Natural killer cell treated with Interleukin-12 subunit alpha and Interleukin-12 subunit beta and Interleukin-15 and Interleukin-18, amount 100 ng/mL, for 72 hours (primary cell): Measurements from ENCODE around the gene BCAT1. TPM values are rescaled to one million over a fixed set of nuclear protein-coding genes. Genes with fewer than 3 reads are reported as not detected.
"Not testable (repeated sequence)": the region's sequence is repeated elsewhere in the genome, so short reads cannot be mapped to it uniquely, and the experiment has no call there.

Source experiments
- ATAC-seq, 2 donors: fragments of 150-1000 bp; cut with Tn5 transposase in 1 of 2; sonication (Bioruptor Pico), chemical (Tn5 transposase) in 1 of 2; 2 replicates each; pipeline ENCODE4 v1.10.0; 2021
- DNase-seq: peaks from one replicate; pipeline ENCODE4 v3.0.0; 2022; ENCODE audit warnings: low spot score
- H3K27ac Mint-ChIP-seq, 2 donors: 1 replicate in 1 of 2; 2 replicates in 1 of 2; pipeline ENCODE4 v1.8.0; 2022; ENCODE audit warnings: mixed read lengths in 2 of 2, mild to moderate bottlenecking in 1 of 2, moderate library complexity in 1 of 2
- H3K27me3 Mint-ChIP-seq, 2 donors: 1 replicate in 1 of 2; 2 replicates in 1 of 2; pipeline ENCODE4 v1.8.0; 2022; ENCODE audit warnings: mixed read lengths in 2 of 2
- H3K36me3 Mint-ChIP-seq: one replicate; pipeline ENCODE4 v1.8.0; 2022; ENCODE audit warnings: mixed read lengths
- H3K4me1 Mint-ChIP-seq, 2 donors: 1 replicate in 1 of 2; 2 replicates in 1 of 2; pipeline ENCODE4 v1.8.0; 2022; ENCODE audit warnings: low read depth in 2 of 2, mixed read lengths in 2 of 2, mild to moderate bottlenecking in 1 of 2
- H3K4me3 Mint-ChIP-seq: one replicate; pipeline ENCODE4 v1.8.0; 2022; ENCODE audit warnings: mixed read lengths
- H3K9me3 Mint-ChIP-seq: 2 replicates; pipeline ENCODE4 v1.8.0; 2022; ENCODE audit warnings: mixed read lengths
- total RNA-seq, 2 donors: library from RNA; stranded (reverse); gene quantifications; one replicate each; pipeline ENCODE4 v1.2.3, GENCODE V29; 2022

Gene BCAT1
- total RNA-seq, 2 donors from 2014 or later = 14.5 to 49.4 TPM

DNA sequence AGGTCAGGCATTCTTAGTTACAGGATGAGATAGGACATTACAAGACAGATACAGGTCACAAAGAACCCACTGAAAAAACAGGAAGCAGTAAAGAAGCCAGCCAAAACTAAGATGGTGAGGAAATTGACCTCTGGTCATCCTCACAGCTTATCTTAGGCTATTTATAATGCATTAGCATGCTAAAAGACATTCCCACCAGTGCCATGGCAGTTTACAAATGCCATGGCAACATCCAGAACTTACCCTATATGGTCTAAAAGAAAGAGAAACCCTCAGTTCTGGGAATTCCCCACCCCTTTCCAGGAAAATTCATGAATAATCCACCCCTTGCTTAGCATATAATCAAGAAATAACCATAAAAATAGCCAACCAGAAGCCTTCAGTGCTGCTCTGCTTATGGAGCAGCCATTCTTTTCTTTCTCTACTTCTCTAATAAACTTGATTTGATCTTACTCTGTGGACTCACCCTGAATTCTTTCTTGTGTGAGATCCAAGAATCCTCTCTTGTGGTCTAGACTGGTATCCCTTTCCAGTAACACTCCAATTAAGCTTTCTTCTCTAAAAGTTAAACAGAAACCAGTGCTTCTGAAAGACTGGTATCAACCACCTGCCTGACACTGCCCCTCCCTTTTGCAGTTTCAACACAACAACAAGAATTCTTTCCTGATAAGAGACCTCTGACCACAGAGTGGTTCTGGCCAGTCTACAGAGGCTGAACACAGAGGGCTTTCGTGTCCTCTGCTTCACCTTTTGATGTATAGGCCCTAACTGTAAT lies 86.9 kb downstream of the BCAT1 start:
- H3K4me1 Mint-ChIP-seq = peaks cover 12 to 25% of the 10 kb centered on the region in 2 donors
- no peak for ATAC-seq
- no peak overlapping the region for H3K4me3 Mint-ChIP-seq
- H3K9me3 Mint-ChIP-seq = no peaks in the 10 kb centered on the region
- no peak for DNase-seq
- peaks cover 0 to 3% of the 10 kb centered on the region in 2 donors for H3K27me3 Mint-ChIP-seq
- no peak overlapping the region for H3K27ac Mint-ChIP-seq
- no peaks in the 10 kb centered on the region for H3K36me3 Mint-ChIP-seq

DNA sequence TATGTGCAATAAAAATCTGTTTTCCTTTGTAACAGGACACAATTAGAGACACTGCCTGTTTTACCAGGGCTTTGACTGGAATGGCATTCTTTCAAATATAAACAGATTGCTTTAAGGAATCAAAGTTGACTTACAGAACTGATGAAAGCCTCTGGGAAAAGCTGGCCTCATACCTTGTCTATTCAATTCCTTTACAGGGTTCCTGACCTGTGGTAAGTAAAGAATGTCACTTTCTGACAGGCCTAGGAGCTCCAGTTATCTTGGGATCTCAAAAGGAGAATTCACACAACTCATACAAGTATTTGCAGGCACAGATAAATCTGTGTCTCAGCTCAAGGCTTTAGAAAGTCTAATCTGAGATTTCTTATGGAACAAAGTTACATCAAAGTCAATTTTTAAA lies 88.4 kb downstream of the BCAT1 start:
- H3K27ac Mint-ChIP-seq = no peak overlapping the region
- no peaks in the 10 kb centered on the region for H3K9me3 Mint-ChIP-seq
- DNase-seq (no peak), ATAC-seq (no peak)
- H3K27me3 Mint-ChIP-seq = peaks cover 0 to 3% of the 10 kb centered on the region in 2 donors
- no peaks in the 10 kb centered on the region for H3K36me3 Mint-ChIP-seq
- H3K4me3 Mint-ChIP-seq = no peak overlapping the region
- peaks cover 12 to 25% of the 10 kb centered on the region in 2 donors for H3K4me1 Mint-ChIP-seq

DNA sequence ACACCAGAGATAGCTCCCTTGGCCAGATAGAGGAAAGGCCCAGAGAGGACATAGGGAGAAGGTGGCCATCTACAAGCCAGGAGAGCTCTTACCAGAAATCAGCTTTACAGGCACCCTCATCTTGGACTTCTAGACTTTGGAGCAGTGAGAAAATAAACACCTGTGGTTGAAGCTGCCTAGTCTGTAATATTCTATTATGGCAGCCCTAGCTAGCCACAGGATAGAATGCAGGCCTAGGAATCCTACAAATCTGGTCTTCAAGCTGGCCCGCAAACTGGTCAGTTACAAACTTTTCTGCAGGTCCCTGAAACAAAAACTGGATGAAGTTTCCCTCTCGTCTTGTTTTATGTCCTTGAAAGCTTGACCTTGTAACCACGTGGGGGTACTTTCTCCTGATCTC lies 92.4 kb downstream of the BCAT1 start:
- ATAC-seq = no peak
- H3K36me3 Mint-ChIP-seq = peaks cover 4% of the 10 kb centered on the region
- H3K4me1 Mint-ChIP-seq = peaks cover 3 to 14% of the 10 kb centered on the region in 2 donors
- H3K9me3 Mint-ChIP-seq = no peaks in the 10 kb centered on the region
- H3K4me3 Mint-ChIP-seq = no peak overlapping the region
- H3K27ac Mint-ChIP-seq = no peak overlapping the region
- no peak for DNase-seq
- peaks cover 9 to 10% of the 10 kb centered on the region in 2 donors for H3K27me3 Mint-ChIP-seq

DNA sequence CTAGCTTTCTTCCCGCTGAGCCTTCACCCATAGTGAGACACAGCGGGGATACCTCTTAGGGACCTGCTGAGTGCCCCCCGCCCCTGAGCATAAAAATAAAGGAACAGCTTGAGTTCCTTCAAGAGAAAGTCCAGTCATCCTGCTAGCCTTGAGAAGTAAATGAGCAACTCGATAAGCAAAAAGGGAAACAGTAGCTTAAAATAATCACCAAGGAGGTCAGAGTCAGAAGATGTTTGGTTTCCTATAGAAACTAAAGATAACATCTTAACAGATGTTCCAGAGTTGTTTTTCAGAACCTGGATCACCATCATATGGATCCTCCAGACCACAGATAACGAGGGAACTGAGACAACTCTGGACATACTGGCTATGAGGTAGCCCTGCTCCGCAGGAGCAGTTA lies 94.0 kb downstream of the BCAT1 start:
- Mint-ChIP-seq H3K27ac (no peak overlapping the region), H3K4me1 (peaks cover 3 to 14% of the 10 kb centered on the region in 2 donors), H3K27me3 (peaks cover 9 to 10% of the 10 kb centered on the region in 2 donors), H3K36me3 (peaks cover 4% of the 10 kb centered on the region), H3K9me3 (no peaks in the 10 kb centered on the region), H3K4me3 (no peak overlapping the region)
- DNase-seq (no peak), ATAC-seq (no peak)

DNA sequence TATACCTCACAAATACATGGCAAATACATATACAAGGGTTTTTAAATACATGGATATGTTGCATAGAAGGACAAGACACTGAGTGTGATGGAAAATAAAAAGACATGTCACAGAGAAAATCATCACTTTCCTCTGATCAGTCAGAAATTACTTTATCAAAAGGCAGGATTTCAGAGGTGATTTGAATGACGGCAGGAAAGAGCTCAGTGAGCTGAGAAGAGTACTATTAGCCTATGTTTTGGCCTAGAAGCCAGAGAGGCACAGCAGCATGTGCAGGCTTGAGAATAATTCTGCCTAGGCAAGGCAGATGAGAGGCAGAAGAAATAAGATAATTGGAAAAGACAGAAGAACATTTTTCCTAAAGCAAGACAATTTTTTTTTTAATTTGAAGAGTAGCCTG lies 94.9 kb downstream of the BCAT1 start:
- H3K27ac Mint-ChIP-seq = no peak overlapping the region
- H3K4me3 Mint-ChIP-seq = no peak overlapping the region
- peaks cover 3 to 14% of the 10 kb centered on the region in 2 donors for H3K4me1 Mint-ChIP-seq
- peaks cover 9 to 10% of the 10 kb centered on the region in 2 donors for H3K27me3 Mint-ChIP-seq
- H3K9me3 Mint-ChIP-seq = no peaks in the 10 kb centered on the region
- no peak for ATAC-seq
- DNase-seq = no peak
- peaks cover 4% of the 10 kb centered on the region for H3K36me3 Mint-ChIP-seq

DNA sequence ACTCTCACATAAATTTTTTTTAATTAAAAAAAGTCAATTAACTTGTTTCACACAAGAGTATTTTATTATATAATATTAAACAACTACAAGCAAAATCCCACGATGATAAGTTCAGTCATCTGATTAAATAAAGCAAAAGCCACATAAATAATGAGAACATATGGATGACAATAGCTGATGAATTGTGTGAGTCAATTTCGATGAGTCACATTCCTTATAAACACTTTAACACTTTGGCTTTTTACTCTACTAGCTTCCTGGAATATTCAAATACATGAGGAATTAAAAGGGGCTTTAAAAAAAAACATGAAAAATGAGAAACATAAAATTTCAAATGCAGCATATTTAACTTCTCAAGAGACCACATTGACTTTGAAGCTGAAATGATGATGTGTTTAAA lies 95.3 kb downstream of the BCAT1 start:
- ATAC-seq = no peak
- Mint-ChIP-seq H3K9me3 (no peaks in the 10 kb centered on the region), H3K4me3 (no peak overlapping the region), H3K27me3 (peaks cover 7 to 10% of the 10 kb centered on the region in 2 donors), H3K27ac (no peak overlapping the region), H3K36me3 (peaks cover 4% of the 10 kb centered on the region), H3K4me1 (peaks cover 3 to 14% of the 10 kb centered on the region in 2 donors)
- no peak for DNase-seq

DNA sequence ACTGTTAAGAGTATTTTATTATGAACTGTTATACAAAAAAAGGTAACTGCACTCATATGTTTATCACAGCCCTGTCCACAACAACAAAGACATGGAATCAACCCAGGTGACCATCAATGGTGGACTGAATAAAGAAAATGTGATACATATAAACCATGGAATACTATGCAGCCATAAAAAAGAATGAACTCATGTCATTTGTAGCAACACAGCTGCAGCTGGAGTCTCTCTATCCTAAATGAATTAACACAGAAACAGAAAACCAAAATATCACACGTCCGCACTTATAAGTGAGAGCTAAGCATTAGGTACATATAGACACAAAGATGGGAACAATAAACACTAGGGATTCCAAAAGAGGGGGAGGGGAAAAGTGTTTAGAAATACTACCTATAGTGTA lies 95.8 kb downstream of the BCAT1 start:
- Mint-ChIP-seq H3K27ac (no peak overlapping the region), H3K9me3 (no peaks in the 10 kb centered on the region), H3K27me3 (peaks cover 6 to 10% of the 10 kb centered on the region in 2 donors), H3K4me3 (no peak overlapping the region), H3K4me1 (peaks cover 3 to 14% of the 10 kb centered on the region in 2 donors), H3K36me3 (peaks cover 4% of the 10 kb centered on the region)
- DNase-seq (no peak), ATAC-seq (no peak)

DNA sequence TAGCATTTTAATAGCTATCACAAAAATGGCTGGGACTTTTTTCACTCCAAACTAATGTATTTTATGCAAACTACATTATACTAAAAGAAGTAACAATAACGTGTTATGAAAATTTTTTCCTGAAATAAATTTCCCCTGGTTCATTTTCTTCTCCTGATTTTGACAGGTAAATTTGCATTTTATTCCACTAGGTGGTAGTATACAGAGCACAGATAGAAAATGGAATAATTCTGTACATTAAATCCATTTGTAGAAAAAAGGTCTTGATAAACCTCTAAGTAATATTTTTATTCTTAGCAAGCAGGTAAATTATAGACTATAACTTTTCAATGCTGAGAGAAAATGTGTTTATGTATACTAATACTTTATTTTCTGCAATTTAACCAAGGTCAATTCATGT lies 96.5 kb downstream of the BCAT1 start:
- no peaks in the 10 kb centered on the region for H3K9me3 Mint-ChIP-seq
- H3K36me3 Mint-ChIP-seq = peaks cover 6% of the 10 kb centered on the region
- peaks cover 6 to 11% of the 10 kb centered on the region in 2 donors for H3K27me3 Mint-ChIP-seq
- no peak overlapping the region for H3K4me3 Mint-ChIP-seq
- H3K4me1 Mint-ChIP-seq = peaks cover 3 to 14% of the 10 kb centered on the region in 2 donors
- DNase-seq (no peak), ATAC-seq (no peak)
- peak overlapping the region in 1 of 2 donors; percentile 45 for H3K27ac Mint-ChIP-seq

DNA sequence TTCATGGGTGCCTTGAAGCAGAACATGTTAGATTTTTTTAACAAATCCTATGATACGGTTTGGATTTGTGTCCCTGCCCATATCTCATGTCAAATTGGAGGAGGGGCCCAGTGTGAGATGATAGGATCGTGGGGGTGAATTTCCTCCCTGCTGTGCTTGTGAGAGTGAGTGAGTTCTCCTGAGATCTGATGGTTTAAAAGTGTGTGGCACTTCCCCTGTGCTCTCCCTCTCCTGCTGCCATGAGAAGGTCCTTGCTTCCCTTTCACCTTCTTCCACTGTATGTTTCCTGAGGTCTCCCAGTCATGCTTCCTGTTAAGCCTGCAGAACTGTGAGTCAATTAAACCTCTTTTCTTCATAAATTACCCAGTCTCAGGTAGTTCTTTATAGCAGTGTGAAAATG lies 97.0 kb downstream of the BCAT1 start:
- Mint-ChIP-seq H3K27me3 (peaks cover 9 to 16% of the 10 kb centered on the region in 2 donors), H3K27ac (peak overlapping the region in 1 of 2 donors; percentile 45), H3K4me1 (peaks cover 3 to 14% of the 10 kb centered on the region in 2 donors)
- ATAC-seq, H3K9me3 Mint-ChIP-seq, H3K36me3 Mint-ChIP-seq, DNase-seq, H3K4me3 Mint-ChIP-seq: not testable (repeated sequence)

DNA sequence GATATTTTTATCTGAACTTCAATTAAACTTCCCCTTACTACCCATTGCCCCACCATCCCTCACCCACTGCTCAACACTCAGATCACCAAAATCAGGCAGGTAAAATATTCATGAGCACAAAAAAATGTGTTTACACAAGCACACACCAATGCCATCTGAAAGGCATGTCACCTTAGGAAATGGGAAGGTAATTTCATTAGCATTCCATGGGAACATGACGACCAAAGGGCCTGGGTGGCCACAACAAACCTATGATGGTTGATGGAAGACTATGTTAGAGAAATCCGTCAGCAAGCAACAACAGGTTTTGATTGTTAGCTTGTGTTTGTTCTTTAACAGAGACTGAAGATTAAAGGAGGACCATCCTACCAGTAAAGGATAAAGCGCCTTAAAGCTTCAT lies 97.6 kb downstream of the BCAT1 start:
- Mint-ChIP-seq H3K4me1 (peaks cover 3 to 19% of the 10 kb centered on the region in 2 donors), H3K4me3 (no peak overlapping the region), H3K9me3 (no peaks in the 10 kb centered on the region), H3K27me3 (peaks cover 9 to 16% of the 10 kb centered on the region in 2 donors), H3K36me3 (peaks cover 9% of the 10 kb centered on the region), H3K27ac (no peak overlapping the region)
- ATAC-seq = no peak
- no peak for DNase-seq

DNA sequence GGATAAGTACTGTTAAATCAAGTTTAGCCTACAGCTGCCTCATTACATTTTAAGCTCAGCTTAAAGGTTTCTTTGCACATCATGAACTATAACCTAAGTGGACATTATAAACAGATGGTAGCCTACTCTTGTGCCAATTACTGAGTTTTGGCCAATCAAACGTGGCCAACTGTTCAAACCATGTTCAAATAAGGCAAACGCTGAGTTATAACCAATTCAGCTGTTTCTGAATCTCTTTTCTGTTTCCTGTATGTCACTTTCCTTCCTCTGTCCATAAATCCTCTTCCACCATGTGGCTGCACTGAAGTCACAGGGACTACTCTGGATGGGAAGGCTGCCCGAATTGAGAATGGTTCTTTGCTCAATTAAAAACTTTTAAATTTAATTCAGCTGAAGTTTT lies 98.4 kb downstream of the BCAT1 start:
- H3K4me1 Mint-ChIP-seq = peaks cover 3 to 23% of the 10 kb centered on the region in 2 donors
- no peaks in the 10 kb centered on the region for H3K9me3 Mint-ChIP-seq
- ATAC-seq (no peak), DNase-seq (no peak)
- peaks cover 9 to 16% of the 10 kb centered on the region in 2 donors for H3K27me3 Mint-ChIP-seq
- peaks cover 9% of the 10 kb centered on the region for H3K36me3 Mint-ChIP-seq
- H3K27ac Mint-ChIP-seq = no peak overlapping the region
- H3K4me3 Mint-ChIP-seq = no peak overlapping the region

DNA sequence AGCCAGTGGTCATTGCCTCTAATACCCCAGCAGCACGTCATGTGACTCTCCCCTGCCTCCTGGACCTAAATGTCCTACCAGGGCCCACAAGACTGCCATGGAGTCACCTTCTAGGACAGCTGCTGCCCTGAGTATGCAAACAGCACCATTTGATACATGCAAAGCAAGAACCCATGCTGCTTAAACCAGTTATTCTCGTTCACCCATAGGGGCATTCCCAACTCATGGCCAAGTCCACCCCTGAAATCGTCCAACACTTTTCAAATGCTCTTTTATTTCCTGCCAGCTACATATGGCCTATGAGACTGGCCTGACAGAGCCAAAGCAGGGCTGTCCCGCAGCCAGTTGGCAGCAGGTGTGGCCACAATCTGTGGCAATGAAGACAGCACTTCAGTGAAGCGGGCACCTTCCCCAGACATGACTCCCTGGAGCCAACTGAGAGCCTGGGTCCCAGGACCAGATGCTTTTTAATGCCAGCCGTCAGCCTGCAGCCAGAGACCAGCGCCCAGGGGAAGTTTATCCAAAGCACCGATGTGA lies 99.9 kb downstream of the BCAT1 start:
- DNase-seq (no peak), ATAC-seq (no peak)
- H3K4me1 Mint-ChIP-seq = peaks cover 3 to 23% of the 10 kb centered on the region in 2 donors
- H3K27ac Mint-ChIP-seq = no peak overlapping the region
- H3K4me3 Mint-ChIP-seq = no peak overlapping the region
- H3K36me3 Mint-ChIP-seq = peaks cover 9% of the 10 kb centered on the region
- peaks cover 8 to 16% of the 10 kb centered on the region in 2 donors for H3K27me3 Mint-ChIP-seq
- no peaks in the 10 kb centered on the region for H3K9me3 Mint-ChIP-seq

DNA sequence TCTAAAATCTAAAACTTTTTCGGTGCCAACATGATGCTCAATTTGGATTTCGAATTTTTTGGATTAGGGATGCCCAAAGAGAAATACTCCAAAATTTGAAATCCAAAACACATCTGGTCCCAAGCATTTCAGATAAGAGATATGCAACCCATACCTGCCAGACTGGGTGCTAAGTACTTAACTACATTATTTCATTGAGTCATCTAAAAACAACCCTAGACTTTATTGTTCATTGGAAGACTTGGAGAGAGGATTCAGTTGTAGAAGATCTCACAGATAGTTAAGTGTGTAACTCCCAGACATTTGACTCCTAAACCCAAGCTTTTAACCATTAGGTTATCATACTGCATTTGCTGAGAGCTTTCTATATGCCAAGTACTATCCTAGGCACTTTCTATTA lies 102.2 kb downstream of the BCAT1 start:
- DNase-seq = no peak
- Mint-ChIP-seq H3K36me3 (peaks cover 5% of the 10 kb centered on the region), H3K4me3 (no peak overlapping the region), H3K9me3 (no peaks in the 10 kb centered on the region), H3K4me1 (peaks cover 0 to 8% of the 10 kb centered on the region in 2 donors), H3K27me3 (peaks cover 6% of the 10 kb centered on the region in 2 donors), H3K27ac (no peak overlapping the region)
- ATAC-seq = no peak

DNA sequence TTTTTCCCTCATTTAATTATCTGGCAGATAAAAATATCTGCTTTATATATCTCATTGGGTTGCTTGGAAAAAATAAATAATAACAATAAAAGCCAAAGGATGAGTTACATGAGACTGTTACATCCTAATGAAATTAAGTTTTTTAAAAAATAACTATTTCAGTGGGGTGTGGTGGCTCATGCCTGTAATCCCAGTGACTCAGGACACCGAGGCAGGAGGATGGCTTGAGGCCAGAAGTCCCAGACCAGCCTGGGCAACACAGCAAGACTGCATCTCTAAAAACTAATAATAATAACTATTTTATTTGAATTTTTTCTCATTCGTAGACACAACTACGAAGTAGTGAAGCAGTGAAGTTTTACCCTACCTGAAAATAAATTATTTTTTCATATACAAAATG lies 103.3 kb downstream of the BCAT1 start:
- H3K36me3 Mint-ChIP-seq = peaks cover 5% of the 10 kb centered on the region
- no peak for DNase-seq
- no peaks in the 10 kb centered on the region for H3K9me3 Mint-ChIP-seq
- peaks cover 5 to 15% of the 10 kb centered on the region in 2 donors for H3K4me1 Mint-ChIP-seq
- H3K4me3 Mint-ChIP-seq = no peak overlapping the region
- peaks cover 6% of the 10 kb centered on the region in 2 donors for H3K27me3 Mint-ChIP-seq
- H3K27ac Mint-ChIP-seq = no peak overlapping the region
- ATAC-seq = no peak
